HepG2 (cell line): ENCODE results near the gene LST1. TPM values are rescaled to one million over a fixed set of nuclear protein-coding genes. Genes with fewer than 3 reads are reported as not detected.
A peak's percentile ranks its signal among the peaks of the same experiment; 100 is the strongest.

ENCODE experiments used
- HES4 ChIP-seq: sonication (generic); formaldehyde crosslinking; IDR thresholded peaks from 2 replicates; pipeline ENCODE4 v1.9.0; 2021; ENCODE audit warnings: mild to moderate bottlenecking, missing genetic modification reagents, borderline replicate concordance
- HMGXB3 ChIP-seq: sonication (generic); formaldehyde crosslinking; IDR thresholded peaks from 2 replicates; pipeline ENCODE4 v1.4.0; 2020; ENCODE audit warnings: missing genetic modification reagents, borderline replicate concordance
- IKZF1 ChIP-seq: fragments of 450-650 bp; IDR thresholded peaks from 2 replicates; pipeline ENCODE4 v1.7.1; 2016
- ZFP82 ChIP-seq: sonication (generic); formaldehyde crosslinking; IDR thresholded peaks from 2 replicates; pipeline ENCODE4 v1.5.1; 2020; ENCODE audit warnings: mild to moderate bottlenecking, missing genetic modification reagents, borderline replicate concordance
- ZNF460 ChIP-seq: sonication (generic); formaldehyde crosslinking; IDR thresholded peaks from 2 replicates; pipeline ENCODE4 v1.5.1; 2020; ENCODE audit warnings: missing genetic modification reagents, mild to moderate bottlenecking, borderline replicate concordance
- ZNF577 ChIP-seq: sonication (generic); formaldehyde crosslinking; IDR thresholded peaks from 2 replicates; pipeline ENCODE4 v1.4.0; 2020; ENCODE audit warnings: mild to moderate bottlenecking, low read depth, missing genetic modification reagents, borderline replicate concordance
- polyA plus RNA-seq, 8 experiments: library from polyadenylated mRNA; depleted of rRNA in 3 of 8; stranded (reverse) in 7 of 8; unstranded in 1 of 8; fragments of >200 nt; fragmentation: Illumina TruSeq in 4 of 8; extraction: Trizol in 4 of 8; gene quantifications; 2 replicates each; pipeline versions ENCODE4 v1.2.1 to v1.2.3, GENCODE V29; 2011 to 2016; ENCODE audit warnings: low read depth in 4 of 8, missing spikeins in 1 of 8, mixed read lengths in 1 of 8; ENCODE audit not compliant: insufficient read depth in 1 of 8
- total RNA-seq, 5 experiments: library from RNA; depleted of rRNA; stranded (reverse); fragments of >200 nt; fragmentation: Illumina TruSeq; extraction: Trizol; gene quantifications; 2 replicates each; pipeline ENCODE4 v1.2.3, GENCODE V29; 2016; ENCODE audit warnings: low read depth in 1 of 5
- TF ChIP-seq, protein P1 (sequence below): sonication (generic); formaldehyde crosslinking; IDR thresholded peaks from 2 replicates; pipeline ENCODE4 v1.4.0; 2020; ENCODE audit warnings: missing genetic modification reagents, borderline replicate concordance
- TF ChIP-seq, protein P2 (sequence below): IDR thresholded peaks from 2 replicates; pipeline ENCODE4 v1.6.1; 2016; ENCODE audit warnings: missing compliant biosample characterization, missing genetic modification reagents, borderline replicate concordance
- TF ChIP-seq, protein P3 (sequence below): sonication (generic); formaldehyde crosslinking; IDR thresholded peaks from 2 replicates; pipeline ENCODE4 v1.4.0; 2020; ENCODE audit warnings: missing genetic modification reagents
- TF ChIP-seq, protein P4 (sequence below): sonication (generic); formaldehyde crosslinking; IDR thresholded peaks from 2 replicates; pipeline ENCODE4 v1.8.0; 2022; ENCODE audit warnings: low read depth, missing genetic modification reagents

The LST1 gene
- total and polyA plus RNA-seq, 2 of the 13 experiments (the other 11 are each of a cell fraction or from before 2014, with no cell fraction given) = not detected

DNA sequence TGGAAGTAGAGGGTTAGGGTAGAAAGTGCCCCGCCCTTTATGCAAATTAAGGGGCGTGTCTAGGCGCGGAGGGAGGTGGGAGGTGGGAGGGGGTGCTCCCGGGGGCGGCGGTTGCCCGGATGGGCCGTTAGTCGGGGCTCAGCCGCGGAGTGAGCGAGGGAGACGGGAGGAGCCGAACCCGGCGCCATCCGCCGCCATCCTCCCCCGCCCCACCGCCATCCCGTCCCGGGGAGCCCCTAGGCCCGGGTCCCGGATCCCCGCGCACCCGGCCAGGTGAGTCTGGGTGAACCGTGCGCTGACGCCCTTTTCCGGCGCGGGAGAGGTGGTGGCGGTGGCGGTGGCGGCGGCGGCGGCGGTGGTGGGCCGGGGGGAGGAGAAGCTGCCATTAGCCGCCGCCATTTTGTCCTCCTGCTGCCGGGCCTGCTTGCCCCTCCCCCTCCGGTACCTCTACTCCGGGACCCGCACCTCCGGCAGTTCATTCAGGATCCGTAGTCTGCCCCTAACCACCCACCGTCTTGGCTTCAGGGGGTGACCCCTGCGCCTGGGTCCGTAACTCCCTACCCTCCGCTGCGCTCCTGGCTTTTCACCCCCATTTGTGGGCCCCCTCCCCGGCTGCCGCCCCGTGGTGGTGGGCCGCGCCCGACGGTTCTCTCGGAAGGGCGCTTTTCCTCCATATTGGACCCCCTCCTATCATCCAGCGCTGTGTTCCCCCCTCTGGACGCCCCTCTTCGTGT, 34.7 kb downstream of the LST1 start, which contains the start of gene PRRC2A (continued):
- TF ChIP-seq, protein P1, sequence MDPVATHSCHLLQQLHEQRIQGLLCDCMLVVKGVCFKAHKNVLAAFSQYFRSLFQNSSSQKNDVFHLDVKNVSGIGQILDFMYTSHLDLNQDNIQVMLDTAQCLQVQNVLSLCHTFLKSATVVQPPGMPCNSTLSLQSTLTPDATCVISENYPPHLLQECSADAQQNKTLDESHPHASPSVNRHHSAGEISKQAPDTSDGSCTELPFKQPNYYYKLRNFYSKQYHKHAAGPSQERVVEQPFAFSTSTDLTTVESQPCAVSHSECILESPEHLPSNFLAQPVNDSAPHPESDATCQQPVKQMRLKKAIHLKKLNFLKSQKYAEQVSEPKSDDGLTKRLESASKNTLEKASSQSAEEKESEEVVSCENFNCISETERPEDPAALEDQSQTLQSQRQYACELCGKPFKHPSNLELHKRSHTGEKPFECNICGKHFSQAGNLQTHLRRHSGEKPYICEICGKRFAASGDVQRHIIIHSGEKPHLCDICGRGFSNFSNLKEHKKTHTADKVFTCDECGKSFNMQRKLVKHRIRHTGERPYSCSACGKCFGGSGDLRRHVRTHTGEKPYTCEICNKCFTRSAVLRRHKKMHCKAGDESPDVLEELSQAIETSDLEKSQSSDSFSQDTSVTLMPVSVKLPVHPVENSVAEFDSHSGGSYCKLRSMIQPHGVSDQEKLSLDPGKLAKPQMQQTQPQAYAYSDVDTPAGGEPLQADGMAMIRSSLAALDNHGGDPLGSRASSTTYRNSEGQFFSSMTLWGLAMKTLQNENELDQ = no peak
- TF ChIP-seq IKZF1 (no peak), ZNF577 (CRISPR knock-in tag) (peak; percentile 77; the same call in 1 of the 2 replicates), ZNF460 (0 out of 2 replicates have a peak, but pooled peaks have one; percentile 26), HES4 (CRISPR knock-in tag) (no peak), ZFP82 (CRISPR knock-in tag) (peak; percentile 56; the same call in 1 of the 2 replicates), HMGXB3 (CRISPR knock-in tag) (no peak; the same call in 1 of the 2 replicates)
- TF ChIP-seq, protein P2, sequence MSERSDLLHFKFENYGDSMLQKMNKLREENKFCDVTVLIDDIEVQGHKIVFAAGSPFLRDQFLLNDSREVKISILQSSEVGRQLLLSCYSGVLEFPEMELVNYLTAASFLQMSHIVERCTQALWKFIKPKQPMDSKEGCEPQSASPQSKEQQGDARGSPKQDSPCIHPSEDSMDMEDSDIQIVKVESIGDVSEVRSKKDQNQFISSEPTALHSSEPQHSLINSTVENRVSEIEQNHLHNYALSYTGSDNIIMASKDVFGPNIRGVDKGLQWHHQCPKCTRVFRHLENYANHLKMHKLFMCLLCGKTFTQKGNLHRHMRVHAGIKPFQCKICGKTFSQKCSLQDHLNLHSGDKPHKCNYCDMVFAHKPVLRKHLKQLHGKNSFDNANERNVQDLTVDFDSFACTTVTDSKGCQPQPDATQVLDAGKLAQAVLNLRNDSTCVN = no peak
- TF ChIP-seq, protein P3, sequence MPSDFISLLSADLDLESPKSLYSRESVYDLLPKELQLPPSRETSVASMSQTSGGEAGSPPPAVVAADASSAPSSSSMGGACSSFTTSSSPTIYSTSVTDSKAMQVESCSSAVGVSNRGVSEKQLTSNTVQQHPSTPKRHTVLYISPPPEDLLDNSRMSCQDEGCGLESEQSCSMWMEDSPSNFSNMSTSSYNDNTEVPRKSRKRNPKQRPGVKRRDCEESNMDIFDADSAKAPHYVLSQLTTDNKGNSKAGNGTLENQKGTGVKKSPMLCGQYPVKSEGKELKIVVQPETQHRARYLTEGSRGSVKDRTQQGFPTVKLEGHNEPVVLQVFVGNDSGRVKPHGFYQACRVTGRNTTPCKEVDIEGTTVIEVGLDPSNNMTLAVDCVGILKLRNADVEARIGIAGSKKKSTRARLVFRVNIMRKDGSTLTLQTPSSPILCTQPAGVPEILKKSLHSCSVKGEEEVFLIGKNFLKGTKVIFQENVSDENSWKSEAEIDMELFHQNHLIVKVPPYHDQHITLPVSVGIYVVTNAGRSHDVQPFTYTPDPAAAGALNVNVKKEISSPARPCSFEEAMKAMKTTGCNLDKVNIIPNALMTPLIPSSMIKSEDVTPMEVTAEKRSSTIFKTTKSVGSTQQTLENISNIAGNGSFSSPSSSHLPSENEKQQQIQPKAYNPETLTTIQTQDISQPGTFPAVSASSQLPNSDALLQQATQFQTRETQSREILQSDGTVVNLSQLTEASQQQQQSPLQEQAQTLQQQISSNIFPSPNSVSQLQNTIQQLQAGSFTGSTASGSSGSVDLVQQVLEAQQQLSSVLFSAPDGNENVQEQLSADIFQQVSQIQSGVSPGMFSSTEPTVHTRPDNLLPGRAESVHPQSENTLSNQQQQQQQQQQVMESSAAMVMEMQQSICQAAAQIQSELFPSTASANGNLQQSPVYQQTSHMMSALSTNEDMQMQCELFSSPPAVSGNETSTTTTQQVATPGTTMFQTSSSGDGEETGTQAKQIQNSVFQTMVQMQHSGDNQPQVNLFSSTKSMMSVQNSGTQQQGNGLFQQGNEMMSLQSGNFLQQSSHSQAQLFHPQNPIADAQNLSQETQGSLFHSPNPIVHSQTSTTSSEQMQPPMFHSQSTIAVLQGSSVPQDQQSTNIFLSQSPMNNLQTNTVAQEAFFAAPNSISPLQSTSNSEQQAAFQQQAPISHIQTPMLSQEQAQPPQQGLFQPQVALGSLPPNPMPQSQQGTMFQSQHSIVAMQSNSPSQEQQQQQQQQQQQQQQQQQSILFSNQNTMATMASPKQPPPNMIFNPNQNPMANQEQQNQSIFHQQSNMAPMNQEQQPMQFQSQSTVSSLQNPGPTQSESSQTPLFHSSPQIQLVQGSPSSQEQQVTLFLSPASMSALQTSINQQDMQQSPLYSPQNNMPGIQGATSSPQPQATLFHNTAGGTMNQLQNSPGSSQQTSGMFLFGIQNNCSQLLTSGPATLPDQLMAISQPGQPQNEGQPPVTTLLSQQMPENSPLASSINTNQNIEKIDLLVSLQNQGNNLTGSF (CRISPR knock-in tag) = no peak
- TF ChIP-seq, protein P4, sequence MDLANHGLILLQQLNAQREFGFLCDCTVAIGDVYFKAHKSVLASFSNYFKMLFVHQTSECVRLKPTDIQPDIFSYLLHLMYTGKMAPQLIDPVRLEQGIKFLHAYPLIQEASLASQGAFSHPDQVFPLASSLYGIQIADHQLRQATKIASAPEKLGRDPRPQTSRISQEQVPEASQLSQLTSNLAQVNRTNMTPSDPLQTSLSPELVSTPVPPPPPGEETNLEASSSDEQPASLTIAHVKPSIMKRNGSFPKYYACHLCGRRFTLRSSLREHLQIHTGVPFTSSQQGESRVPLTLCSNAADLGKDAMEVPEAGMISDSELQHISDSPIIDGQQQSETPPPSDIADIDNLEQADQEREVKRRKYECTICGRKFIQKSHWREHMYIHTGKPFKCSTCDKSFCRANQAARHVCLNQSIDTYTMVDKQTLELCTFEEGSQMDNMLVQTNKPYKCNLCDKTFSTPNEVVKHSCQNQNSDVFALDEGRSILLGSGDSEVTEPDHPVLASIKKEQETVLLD = peak; percentile 99
